ENCODE results near the gene USF2.

DNA sequence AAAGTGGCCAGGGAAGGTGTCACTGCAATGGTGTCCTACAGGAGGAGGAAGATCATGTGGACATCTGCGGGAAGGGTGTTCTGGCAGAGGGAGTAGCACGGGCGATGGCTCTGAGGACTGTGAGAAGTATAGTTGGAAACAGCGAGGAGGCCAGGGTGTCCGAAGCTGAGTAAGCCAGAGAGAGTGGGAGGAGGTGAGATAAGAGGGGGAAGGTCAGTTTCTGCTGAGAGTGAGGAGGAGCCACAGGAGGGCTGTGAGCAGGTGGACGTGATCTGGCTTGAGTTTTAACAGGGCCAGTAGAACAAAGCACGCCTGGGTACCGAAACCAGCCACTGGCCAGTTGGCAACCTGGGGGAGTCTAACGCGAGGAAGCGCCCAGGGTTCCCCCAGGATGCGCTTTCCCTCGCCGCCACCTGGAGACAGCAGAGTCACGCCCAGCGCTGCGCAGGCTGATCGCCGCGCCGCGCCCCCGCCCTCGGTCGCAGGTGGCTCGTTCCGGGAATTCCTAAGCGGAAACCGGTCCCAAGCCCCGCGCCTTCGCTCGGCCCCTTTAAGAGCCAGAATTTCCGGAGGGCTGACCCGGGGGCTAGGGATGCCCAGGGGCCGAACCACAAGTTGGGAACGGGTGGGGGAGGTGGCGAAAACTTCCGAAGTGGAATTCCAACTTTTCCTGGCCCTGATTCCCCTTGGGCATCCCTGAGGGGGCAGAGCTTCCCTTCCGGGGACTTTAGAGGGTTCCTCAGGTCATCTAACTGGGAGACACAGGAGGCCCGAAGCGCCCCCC, 21.0 kb upstream of the USF2 start:
- TF ChIP-seq, protein P1, sequence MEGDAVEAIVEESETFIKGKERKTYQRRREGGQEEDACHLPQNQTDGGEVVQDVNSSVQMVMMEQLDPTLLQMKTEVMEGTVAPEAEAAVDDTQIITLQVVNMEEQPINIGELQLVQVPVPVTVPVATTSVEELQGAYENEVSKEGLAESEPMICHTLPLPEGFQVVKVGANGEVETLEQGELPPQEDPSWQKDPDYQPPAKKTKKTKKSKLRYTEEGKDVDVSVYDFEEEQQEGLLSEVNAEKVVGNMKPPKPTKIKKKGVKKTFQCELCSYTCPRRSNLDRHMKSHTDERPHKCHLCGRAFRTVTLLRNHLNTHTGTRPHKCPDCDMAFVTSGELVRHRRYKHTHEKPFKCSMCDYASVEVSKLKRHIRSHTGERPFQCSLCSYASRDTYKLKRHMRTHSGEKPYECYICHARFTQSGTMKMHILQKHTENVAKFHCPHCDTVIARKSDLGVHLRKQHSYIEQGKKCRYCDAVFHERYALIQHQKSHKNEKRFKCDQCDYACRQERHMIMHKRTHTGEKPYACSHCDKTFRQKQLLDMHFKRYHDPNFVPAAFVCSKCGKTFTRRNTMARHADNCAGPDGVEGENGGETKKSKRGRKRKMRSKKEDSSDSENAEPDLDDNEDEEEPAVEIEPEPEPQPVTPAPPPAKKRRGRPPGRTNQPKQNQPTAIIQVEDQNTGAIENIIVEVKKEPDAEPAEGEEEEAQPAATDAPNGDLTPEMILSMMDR (IDR thresholded peaks at IDR 0.05; ENCODE audit: poor library complexity), result peak; percentile 39
- no peak for TF ChIP-seq EZH2phosphoT487 (IDR thresholded peaks at IDR 0.05; ENCODE audit: low read depth, severe bottlenecking, unreplicated experiment)

All from hepatocyte (in vitro differentiated cells).